ENCODE data around the gene RNF214.

The RNF214 gene

DNA sequence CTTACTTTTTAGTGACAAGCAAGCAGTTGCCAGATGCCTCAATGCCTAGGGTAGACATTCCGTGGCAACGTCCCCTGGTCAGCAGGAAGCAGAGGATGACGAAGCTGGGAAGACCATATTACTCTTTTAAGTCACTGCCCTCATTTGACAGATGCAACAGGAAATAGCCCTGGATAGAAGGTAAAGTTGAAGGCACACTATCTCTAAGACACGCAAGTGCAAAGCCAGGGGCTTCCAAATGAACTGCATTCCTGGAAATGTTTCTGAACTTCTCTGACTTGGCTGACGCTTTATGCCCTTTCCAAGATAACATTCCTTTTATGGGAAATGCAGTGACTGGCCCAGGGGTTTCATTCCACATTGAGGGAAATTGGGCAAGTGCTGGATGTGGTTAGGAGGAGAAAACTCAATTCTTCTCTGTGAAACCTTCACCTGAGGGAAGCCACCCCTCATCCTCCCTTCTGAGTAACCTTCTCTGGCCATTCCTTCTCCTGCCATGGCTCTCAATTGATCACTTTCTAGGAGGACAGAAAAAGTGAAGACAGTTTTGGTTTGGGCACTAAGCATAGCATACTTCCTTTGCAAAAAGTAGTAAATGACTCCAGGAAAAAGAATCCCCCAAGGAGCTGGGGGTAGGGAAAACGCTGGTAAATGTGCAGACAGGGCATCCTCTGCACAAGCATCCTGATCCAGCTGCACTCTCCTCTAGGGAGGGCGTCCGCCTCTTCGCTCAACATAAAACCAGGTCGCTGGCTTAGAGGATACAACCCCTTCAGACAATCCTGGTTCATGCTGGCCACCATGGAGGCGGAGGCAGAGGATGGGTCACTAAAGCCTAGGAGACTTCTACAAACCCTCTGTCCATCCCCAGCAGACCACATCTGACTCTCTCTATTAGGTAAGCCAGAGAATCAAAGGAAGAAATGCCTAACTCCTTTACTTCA is 15.1 kb upstream of the RNF214 start:
- peak; percentile 50 for DNase-seq

DNA sequence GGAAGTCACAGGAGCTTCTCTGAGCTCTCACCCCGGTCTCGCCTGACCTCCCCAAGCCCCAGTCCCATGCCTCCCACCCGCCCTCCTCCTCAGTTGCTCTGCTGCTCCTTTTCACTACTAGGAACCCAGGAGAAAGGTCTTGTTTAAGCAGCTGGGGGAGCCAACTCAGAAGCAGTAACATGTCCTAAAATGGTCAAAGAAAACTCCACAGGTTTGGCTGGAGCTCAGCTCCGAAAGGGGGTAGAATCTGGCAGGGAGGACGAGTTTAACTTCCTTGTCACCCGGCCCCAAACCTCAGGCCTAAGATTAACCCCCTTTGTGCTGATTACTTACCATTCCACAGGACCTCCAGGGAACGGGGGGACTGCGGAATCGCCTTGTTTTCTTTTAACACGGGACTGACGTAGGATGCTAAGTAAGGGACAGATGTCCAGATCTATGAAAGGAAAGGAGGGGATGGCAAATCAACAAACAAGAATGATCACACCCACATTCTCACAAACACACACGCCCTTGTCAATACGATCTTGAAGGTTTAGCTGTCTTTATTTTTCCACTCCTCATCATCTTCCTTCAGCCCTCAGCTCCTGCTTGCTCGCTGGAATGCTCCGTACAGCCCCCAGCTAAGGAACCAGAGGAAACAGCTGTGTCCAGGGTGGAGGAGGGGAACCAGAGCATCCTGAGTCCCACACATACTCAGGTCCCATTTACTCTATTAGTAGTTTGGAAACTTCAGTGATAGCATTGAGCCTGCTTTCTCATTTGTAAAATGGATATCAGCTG is 14.1 kb upstream of the RNF214 start:
- peak; percentile 14 for DNase-seq

DNA sequence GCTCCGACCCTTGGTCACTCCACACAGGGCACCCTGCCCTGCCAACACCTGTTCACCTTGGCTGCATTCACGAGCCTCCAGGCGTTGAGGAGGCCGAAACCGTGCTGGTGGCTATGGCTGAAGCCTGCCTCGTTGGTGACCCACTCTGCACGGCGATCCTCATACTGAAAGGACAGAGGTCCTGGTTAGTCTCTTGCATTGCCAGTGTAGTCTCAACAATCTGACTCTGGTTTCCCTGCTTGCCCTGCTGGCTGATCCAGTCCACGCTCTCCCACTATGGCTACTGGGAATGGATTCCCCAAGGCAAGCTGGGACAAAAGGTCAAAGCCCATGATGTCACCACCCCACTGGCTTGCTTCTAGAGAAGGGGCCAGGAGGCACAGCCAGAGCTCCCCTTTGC is 13.5 kb upstream of the RNF214 start:
- no peak for DNase-seq

DNA sequence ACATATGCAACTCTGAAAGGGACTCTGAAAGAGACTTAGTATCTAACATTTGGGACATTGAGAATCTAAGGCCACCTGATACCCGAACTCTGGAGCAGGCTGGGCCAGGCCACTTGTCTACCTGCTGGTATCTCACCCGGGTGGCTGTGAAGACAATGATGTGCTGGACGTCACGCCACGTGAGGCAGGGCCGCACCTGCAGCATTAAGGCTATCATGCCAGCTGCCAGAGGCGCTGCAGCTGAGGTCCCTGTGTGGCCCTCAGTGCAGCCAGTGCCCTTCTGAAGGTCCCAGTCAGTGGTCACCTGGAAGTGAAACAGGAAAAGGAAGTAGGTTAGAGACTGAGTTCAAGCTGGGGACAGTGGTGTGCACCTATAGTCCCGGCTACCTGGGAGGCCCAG is 13.0 kb upstream of the RNF214 start:
- peak; percentile 47 for DNase-seq

DNA sequence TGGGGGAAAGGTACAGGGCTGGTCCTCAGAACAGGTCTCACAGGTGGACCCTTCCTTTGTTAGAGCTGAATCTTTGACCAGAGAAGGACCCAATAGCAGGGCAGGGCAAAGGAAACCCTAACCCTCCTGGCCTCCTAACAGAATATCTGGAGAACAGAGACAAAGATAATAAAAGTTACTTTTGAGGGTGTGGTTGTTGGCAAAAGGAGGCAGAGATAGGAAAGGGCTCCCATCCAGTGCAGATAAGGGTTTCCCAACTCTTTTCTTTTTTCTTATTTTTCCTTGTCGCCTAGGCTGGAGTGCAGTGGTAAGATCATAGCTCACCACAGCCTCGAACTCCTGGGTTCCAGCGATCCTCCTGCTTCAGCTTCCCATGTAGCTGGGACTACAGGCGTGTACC is 12.5 kb upstream of the RNF214 start:
- no peak for DNase-seq

DNA sequence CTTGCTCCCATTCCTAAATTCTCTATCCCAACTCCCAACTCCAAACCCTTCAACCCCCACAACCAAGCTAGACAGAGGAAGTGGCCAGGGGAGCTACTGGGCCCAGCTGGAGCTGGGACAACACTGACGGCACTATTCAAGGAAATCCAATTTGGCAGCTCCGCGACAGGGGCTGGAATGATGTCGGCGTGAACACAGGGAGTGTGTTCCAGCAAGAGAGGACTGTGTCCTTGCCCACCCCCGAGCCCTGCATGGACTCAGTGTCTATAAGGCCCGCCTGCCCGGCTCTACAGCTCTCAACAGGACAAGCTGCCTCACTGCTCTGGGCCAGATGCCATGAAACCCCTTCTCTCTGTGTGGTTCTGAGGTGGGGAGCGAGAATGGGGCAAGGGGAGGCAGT is 11.9 kb upstream of the RNF214 start:
- peak; percentile 50 for DNase-seq

DNA sequence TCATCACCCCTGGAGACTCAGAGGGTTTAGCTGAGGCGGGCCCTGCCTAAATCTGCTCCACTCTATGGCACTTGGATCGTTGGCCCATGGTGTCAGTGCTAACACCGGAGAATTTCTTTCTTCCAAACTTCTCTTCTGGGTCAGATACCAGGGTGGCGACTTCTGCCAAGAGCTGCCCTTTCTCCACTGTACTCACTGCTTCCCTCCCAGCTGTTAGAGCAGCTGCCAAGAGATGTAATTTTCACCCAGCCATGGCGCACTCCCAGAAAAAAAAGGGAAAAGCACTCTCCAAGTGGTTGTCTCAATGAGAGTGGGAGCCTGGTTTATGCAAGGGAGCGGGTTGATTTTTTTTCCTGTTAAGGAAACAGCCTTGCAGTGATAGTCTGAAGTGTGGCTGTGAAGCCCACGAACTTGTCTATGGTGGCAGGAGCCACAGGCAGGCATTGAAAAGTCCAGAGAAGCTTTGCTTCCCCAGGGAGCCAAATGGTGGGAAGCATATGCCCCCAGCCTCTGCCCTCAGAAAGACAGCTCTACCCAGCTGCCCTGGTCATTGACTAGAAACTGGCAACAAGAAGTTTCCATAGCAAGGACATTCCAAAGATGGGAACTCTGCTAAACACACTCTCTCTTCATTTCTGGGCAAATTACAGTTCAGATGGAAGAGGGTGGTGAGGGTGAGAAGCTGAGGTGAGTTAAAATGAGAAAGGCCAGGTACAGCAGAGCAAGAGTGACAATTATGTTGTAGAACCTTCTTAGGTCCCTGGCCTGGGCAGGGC is 11.3 kb upstream of the RNF214 start:
- peak; percentile 25 for DNase-seq

DNA sequence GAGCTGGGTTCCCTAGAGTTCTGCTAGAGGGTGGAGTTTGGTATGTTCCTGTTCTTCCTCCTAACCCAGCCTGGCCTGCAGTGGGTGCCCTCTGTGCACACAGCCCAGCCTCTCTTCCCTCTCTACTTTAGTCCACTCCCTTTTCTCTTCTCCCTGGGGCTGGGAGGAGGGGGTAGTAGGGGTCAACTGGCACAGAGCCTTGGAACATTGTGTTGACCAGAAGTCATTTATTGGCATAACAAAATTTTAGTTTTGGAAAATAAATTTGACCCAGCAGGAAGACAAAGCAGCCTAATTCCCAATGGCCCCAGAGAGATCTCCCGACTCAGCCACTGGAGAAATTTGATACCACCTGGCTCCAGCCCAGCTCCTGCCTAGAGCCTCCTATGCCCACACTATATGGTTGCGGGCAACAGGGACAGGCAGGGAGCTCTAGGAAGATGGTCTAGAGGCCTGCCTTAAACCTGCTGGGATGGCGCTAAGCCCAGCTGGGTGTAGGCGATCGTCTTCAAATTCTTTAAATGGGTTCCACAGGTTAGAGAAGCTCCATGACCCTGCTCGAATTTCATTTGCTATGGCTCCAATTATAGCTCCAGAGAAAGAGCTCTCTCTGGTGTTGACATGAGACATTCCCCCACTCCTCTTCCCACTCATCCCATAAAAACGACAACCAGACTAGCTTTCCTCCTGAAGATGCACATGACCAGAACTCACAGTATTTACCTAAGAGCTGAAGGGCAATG is 10.5 kb upstream of the RNF214 start:
- DNase-seq, result peak; percentile 28

DNA sequence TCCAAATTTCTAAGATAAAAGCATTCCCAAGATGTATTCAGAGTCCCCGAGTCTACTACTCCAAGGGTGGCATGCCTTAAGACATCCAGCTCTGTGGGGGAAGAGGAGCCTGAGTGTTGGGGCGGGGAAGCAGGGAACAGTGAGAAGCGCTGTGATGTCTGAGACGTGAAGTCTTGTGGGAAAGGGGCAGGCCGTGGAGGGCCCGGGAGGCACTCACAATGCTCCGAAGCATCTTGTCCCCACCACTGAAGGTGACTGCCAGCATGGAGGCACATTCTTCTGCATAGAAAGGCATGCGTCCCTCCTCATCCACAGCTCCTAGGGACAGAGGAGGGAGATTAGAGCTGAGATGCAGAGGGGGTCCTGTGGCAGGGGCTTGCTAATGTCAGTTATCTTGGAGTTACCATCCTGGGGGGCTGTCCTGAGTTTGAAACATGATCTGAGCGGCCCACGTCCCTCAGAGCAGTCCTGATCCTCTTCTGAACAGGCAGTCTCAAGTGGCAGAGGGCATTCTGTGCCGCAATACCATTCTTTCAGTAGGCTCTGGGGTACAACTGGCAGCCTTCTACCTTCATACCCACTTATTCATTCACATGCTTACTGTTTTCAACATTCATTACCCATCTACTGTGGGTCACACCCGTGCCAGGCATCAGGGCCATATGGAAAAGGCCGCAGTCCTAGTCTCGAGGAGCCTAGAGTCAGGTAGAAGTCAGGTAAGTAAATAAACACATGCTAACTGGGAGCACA is 9.3 kb upstream of the RNF214 start:
- peak; percentile 54 for DNase-seq

DNA sequence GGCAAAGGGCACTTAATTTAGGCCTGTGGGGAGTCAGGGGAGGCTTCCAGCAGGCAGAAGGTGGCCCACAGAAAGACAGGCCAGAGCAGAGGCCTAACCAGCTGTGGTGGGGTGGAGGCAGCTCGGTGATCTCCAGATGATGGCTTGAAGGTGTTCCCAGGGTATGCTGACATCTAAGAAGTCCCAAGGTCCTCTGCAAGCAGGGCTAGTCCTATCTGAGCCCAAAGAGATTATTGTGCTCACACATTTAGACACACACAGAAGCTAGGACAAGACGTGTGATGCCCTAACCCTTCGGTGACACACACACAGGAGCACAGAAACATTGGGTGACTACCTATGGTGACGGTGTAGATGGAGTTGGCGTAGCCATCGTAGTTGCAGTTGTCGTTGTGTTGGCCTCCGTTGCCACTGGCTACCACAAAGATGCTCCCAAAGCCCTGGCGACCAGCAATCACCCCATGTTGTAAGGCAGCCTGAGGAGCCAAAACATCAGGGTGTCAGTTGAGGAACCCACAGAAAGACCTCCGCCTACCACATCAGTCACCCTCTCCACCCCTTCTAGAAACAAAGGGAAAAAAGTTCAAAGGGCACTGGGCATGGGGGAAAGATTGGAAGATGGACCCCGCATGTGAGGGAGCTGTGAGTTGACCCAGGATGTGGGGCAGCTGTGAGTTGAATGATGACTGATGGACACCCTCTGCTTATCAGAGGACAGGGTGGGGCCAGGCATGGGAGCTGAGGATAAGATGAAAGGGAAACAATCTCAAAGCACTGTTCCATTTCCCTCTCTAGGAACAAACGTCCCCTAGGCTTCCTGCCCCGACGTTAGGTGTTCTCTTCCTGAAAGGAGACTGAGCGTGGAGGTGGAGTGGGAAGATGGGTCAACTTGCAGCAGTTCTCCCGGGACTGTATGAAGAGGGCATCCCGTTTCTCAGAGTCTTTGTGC is 8.5 kb upstream of the RNF214 start:
- DNase-seq, result peak; percentile 52

DNA sequence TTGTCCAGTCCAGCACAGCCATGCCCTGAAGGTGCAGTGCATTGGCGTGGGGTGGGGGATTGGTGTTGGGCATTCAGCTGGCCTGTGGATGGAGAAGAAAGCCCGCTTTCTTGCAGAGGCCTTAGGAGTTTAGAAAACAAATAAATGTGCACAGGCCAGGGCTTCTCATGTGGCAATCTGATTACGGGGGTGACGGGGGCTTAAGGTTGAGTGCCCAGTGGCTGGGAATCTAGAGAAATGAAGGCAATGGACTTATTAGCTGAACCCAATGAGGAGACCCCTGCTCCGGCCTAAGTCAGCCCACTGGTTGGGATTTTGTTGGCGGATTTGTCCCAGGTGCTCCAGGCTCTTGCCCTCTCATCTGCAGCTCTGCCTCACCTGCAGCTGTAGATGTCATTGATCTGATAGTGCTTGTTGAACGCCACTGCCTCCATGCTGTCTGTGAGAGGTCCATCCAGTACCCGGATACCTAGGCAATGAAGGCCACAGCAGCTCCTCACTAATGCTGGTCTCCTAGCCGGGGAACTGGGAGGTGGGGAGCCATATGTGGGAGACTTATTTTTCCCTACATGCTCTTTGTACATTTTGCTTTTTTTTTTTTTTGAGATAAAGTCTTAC is 6.8 kb upstream of the RNF214 start:
- DNase-seq, result peak; percentile 52

DNA sequence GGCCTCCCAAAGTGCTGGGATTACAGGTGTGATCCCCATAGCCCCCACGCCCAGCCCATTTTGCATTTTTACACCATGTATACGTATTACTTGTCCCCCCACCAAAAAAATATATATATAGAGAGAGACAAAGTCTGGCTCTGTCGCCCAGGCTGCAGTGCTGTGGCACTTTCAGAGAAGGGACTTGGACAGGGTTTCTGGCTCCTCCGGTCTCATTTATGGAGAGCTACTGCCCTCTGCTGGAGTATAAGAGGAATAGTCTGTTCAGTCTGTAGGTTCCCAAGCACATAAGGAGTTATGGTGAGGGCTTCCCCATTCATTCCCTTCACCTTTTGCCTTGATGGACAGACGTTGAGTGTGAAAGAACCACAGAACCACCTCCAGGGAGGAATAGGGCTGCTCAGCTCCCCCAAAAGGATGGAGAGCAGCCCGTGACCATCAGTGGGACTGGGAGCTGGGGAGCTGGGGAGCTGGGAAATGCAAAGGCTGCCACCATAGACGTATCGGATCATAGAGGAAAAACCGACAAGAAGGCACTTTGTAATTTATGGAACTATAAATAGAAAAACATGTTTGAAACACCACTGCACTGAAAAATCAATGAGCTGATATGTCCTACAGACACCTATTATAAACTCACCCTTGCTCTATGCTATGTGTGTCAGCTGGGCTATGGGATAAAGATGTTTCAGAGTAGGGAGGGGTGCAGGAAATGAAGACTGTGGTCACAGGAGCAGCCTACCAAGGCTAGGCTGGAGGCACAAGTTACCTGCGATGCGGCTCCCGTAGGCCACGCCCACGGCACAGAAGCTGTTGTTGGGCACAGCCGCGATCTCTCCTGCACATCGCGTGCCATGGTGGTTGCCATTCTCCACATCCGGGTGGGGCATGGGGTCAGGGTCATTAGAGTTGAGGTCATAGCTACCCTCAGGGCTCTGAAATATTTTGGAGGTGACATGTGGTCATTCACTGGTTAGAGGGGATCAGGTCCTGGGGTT is 5.8 kb upstream of the RNF214 start:
- DNase-seq, result peak; percentile 68

DNA sequence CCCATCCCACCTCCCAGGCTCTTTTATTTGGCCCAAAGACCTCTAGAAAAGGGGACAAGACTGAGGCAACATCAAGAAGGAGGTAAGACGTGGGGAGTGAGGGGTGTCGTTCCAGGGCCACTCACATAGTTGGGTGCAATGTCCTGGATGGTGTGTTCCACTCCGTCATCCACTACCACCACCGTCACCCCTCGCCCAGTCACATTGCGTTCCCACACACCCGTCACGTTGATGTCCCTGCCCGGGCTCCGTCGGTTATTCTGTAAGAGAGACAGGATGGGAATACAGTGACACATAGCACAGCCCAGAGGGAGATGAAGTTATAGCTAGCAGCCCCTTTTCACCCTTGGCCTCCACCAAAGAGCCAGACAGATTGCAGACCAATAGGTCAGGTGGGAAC is 4.4 kb upstream of the RNF214 start:
- DNase-seq, result peak; percentile 54

DNA sequence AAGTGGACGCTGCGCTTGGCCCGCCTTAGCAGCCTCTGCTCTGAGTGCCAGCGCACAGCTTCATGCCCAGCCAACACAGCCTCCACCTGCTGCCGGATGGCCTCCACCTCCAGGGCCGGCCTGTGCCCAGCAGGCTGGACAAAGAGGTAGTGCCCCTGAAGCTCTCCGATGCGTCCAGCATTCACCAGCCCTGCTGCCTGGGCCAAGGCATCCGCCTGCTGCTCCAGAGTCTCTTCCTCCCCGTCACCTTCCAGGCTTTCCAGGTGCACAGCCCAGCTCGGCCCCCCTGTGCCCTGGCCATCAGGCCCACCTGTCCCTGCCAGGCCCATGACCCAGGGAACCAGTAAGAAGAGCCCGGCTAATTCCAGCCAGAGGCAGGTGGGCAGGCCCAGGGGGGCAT is 3.1 kb upstream of the RNF214 start:
- DNase-seq, result peak; percentile 59

DNA sequence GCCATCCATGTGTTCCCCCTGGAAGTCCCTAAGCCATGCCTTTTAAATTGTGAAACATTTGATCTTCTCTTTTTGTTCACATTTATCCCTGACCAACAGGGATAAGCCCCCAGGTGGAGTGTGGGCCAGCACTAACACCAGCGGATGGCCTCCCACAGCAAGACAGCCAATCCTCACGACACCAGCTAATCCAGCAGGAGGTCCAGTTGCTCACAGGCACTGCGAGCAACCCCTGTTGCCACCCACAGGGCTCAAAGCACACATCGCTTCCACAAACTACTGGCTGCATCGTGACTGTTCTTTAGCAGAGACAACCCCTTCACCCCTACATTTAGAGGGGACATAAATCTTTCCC is 2.6 kb upstream of the RNF214 start:
- no peak for DNase-seq

DNA sequence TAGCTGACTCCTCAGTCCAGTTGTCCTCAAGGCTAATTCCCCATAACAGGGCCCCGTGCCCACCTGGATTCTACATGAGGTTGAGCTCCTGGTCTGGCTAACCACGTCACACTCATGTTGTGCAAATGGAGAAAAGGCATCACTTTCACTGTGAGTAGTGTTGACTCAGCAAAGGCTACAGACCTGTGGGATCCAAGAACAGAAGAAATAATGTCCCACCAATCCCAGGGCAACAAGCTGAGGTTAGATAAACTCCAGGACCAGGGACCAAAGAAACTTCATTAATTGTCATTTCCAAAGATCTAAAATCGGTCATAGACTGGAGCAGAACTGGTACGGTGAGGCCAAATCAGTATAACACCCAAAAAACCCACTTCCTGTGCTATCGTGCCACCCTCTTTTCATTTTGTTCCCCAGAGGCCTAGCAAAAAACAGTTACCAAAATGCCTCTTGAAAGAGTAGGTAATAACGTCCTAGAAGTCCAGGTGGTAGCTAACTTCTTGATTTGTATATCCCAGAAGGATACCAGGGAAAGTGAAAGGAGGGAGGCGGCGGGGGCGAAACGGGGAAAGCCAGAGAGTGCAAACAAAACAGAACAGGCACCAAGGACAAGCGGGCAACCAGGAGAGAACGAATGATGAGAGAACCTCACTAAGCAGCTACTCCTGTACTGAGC is 2.0 kb upstream of the RNF214 start:
- peak; percentile 75 for DNase-seq

DNA sequence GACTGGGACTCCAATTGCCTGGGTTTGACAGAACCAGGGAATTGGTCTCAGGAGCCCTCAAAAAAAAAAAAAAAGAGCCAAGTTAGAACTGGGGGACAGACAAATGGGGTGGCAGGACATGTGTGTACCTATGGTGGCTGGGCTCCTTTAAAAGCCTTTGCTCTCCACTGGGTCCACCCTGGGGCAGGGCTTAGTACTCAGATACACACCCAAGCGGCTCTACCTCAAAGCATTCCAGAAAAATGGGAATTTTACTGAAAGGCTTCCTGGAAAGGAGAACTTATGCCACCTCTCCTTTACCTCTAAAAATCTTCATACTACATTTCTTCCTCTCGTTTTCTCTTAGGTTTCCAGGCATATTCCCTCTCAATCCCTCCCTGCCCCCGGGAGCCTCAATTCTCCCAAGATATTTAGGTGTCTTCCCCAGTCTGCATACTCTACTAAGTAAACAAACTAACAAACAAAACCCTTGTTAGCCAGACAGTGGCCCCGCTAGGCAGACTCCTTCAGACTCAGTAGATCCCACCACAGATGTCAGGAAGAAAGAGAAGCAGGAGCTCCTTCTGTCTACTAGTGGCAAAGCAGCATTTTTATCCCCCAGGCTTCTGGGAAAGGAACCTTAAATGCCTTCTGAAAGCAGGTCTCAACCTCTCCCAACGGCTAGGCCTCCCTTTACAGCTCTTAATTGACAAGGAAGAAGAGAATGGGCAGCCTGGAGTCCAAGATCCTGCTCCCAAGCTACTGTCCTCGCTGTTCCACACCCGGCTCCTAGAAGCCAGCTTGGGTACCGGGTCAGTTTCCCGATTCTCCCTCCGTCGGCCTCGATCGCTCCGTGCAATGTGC is 1.3 kb upstream of the RNF214 start:
- DNase-seq, result peak; percentile 60

DNA sequence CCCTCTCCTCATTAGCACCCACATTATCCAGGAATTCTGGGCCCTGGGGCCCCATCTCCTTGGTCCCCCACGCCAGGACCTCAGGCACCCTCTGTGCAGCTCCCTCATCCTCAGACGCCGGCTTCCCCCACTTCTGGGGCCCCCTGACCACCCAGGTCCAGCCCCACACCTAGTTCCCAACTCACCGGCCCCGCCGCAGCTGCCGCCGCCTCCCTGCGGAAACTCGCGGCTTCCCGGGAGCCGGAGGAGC is 704 bp upstream of the RNF214 start, which contains the start of gene PCSK7:
Gene PCSK7, minus strand, starts transcription at position 232 of the 250 bp plus-strand sequence. CDS start 2,229 bp downstream, outside the sequence.
- no peak for DNase-seq
